Mammary epithelial cell (primary cell): ENCODE data around the gene POLA1.

ENCODE experiments used
- CTCF ChIP-seq, 2 donors: IDR thresholded peaks in 1 of 2; conservative IDR thresholded peaks in 1 of 2; 2 replicates each; pipeline ENCODE4 v1.5.1; 2011 to 2012; ENCODE audit warnings: inconsistent platforms in 2 of 2, low read length in 2 of 2, mild to moderate bottlenecking in 2 of 2, control low read depth in 1 of 2, low read depth in 1 of 2; ENCODE audit not compliant: insufficient read depth in 1 of 2; ENCODE audit errors: extremely low read depth in 1 of 2
- EZH2 ChIP-seq: IDR thresholded peaks from 2 replicates; pipeline ENCODE4 v1.6.1; 2012; ENCODE audit warnings: low read length, inconsistent platforms, borderline replicate concordance

- TF ChIP-seq CTCF (conservative IDR thresholded peaks at IDR 0.05 in 1 of 2, IDR thresholded peaks at IDR 0.05 in 1 of 2; ENCODE audit: extremely low read depth in 1 of 2, insufficient read depth in 1 of 2, low read depth in 1 of 2, low read length in 2 of 2) (no peak), EZH2 (no peak)
These were observed 326.7 kb downstream of the POLA1 start for GRCh38 chrX:25020391-25020904.
